ENCODE measurements around the gene TMEM131L.

DNA sequence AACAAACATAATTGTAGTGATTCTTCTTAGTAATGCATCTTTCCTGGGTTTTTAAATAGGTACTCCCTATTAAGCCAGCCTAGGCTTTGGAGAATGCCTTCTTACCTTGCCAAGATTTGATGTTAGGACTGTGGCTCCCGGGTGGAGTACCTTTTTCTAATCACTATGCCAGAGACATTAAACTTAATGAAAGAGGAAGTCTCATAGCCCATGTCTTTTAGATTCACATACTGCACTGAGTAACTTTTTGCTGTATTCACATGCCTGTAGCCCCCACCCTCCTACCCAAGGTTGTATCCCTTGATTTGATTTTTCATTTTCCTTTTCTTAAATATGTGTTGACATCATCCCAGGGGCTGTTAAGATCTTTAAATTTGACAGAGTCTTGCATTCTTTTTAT, 113.7 kb downstream of the TMEM131L start:
- no peak for TF ChIP-seq SP1 (IDR thresholded peaks at IDR 0.05; ENCODE audit: low read depth)
- no peak for TF ChIP-seq POLR2A (IDR thresholded peaks at IDR 0.05; ENCODE audit: borderline replicate concordance, extremely low read depth, insufficient read depth, insufficient read length)
- TF ChIP-seq EZH2 (IDR thresholded peaks at IDR 0.05), result no peak
- no peak for TF ChIP-seq TCF7L2 (IDR thresholded peaks at IDR 0.05; ENCODE audit: borderline replicate concordance, extremely low read depth, insufficient read depth, insufficient read length)
